HG03280 (cell line): ENCODE data around the gene TCEANC2.
"Not testable (repeated sequence)": the region's sequence is repeated elsewhere in the genome, so short reads cannot be mapped to it uniquely, and the experiment has no call there.

Experiments used
- ATAC-seq: cut with Tn5 transposase; IDR thresholded peaks from one replicate; pipeline ENCODE4 v1.9.1; 2021; ENCODE audit warnings: mild to moderate bottlenecking, moderate library complexity; ENCODE audit not compliant: unreplicated experiment

TCEANC2 gene

GRCh38 chr1:54081306-54082270 lies 28.2 kb downstream of the TCEANC2 start:
- peak; percentile 80 for ATAC-seq

GRCh38 chr1:54084794-54085193 lies 31.4 kb downstream of the TCEANC2 start:
- ATAC-seq: no peak

GRCh38 chr1:54086754-54087153 lies 33.3 kb downstream of the TCEANC2 start:
- no peak for ATAC-seq

GRCh38 chr1:54088385-54088784 lies 35.0 kb downstream of the TCEANC2 start:
- no peak for ATAC-seq

- no peak for ATAC-seq
These were observed 38.3 kb downstream of the TCEANC2 start for GRCh38 chr1:54091666-54092065.

- ATAC-seq: no peak
These were observed 40.8 kb downstream of the TCEANC2 start for GRCh38 chr1:54094001-54094729.

- not testable (repeated sequence) for ATAC-seq
These were observed 41.3 kb downstream of the TCEANC2 start for GRCh38 chr1:54094730-54095105.

GRCh38 chr1:54095546-54096226 lies 42.3 kb downstream of the TCEANC2 start:
- ATAC-seq: no peak

GRCh38 chr1:54096227-54096876 lies 42.9 kb downstream of the TCEANC2 start:
- no peak for ATAC-seq

- ATAC-seq: no peak
These were observed 43.5 kb downstream of the TCEANC2 start for GRCh38 chr1:54096877-54097240.

- no peak for ATAC-seq
These were observed 45.7 kb downstream of the TCEANC2 start for GRCh38 chr1:54099061-54099610.

GRCh38 chr1:54100500-54100899 lies 47.1 kb downstream of the TCEANC2 start:
- no peak for ATAC-seq

- ATAC-seq: no peak
These were observed 50.0 kb downstream of the TCEANC2 start for GRCh38 chr1:54103414-54103813.

- not testable (repeated sequence) for ATAC-seq
These were observed 51.2 kb downstream of the TCEANC2 start for GRCh38 chr1:54104613-54105012.

GRCh38 chr1:54105080-54105479 lies 51.7 kb downstream of the TCEANC2 start:
- no peak for ATAC-seq

GRCh38 chr1:54105736-54106269 lies 52.4 kb downstream of the TCEANC2 start:
- no peak for ATAC-seq

GRCh38 chr1:54107131-54107530 lies 53.7 kb downstream of the TCEANC2 start:
- ATAC-seq: no peak

GRCh38 chr1:54108156-54108555 lies 54.7 kb downstream of the TCEANC2 start:
- ATAC-seq: no peak

GRCh38 chr1:54109129-54110090 lies 56.0 kb downstream of the TCEANC2 start:
- ATAC-seq: no peak
